NCI-H2081 (cell line): ENCODE data around the gene ZMIZ1.

ENCODE experiments used
- DNase-seq, 2 experiments: peaks; one replicate each; lab custom pipeline; 2025; lab: John Stamatoyannopoulos, UW

The ZMIZ1 gene

GRCh38 chr10:79342811-79343561 is 274.2 kb downstream of the ZMIZ1 start:
- no peak for DNase-seq

GRCh38 chr10:79344502-79345195 is 275.9 kb downstream of the ZMIZ1 start:
- DNase-seq, result peak; percentile 36 to 83

GRCh38 chr10:79345241-79346011 is 276.7 kb downstream of the ZMIZ1 start:
- no peak for DNase-seq

- DNase-seq, result no peak
These were observed 277.2 kb downstream of the ZMIZ1 start for GRCh38 chr10:79346012-79346340.

- peak in 1 of 2 experiments; percentile 42 for DNase-seq
These were observed 277.8 kb downstream of the ZMIZ1 start for GRCh38 chr10:79346388-79347225.

GRCh38 chr10:79347226-79347893 is 278.6 kb downstream of the ZMIZ1 start, which contains the start of gene PPIF:
TSS of gene PPIF (plus strand) at chr10:79347469. CDS start at chr10:79347549, 80 bp downstream.
- peak; percentile 85 to 89 for DNase-seq

GRCh38 chr10:79347894-79348639 is 279.3 kb downstream of the ZMIZ1 start:
- DNase-seq, result peak in 1 of 2 experiments; percentile 20

GRCh38 chr10:79348640-79348988 is 279.8 kb downstream of the ZMIZ1 start:
- no peak for DNase-seq

- no peak for DNase-seq
These were observed 280.3 kb downstream of the ZMIZ1 start for GRCh38 chr10:79349072-79349491.

- no peak for DNase-seq
These were observed 281.1 kb downstream of the ZMIZ1 start for GRCh38 chr10:79349766-79350406.

GRCh38 chr10:79350407-79351154 is 281.8 kb downstream of the ZMIZ1 start:
- no peak for DNase-seq

GRCh38 chr10:79351332-79351731 is 282.6 kb downstream of the ZMIZ1 start:
- DNase-seq, result no peak

- DNase-seq, result no peak
These were observed 283.5 kb downstream of the ZMIZ1 start for GRCh38 chr10:79352035-79352877.

- no peak for DNase-seq
These were observed 284.2 kb downstream of the ZMIZ1 start for GRCh38 chr10:79353000-79353406.

- DNase-seq, result peak in 1 of 2 experiments; percentile 4
These were observed 285.0 kb downstream of the ZMIZ1 start for GRCh38 chr10:79353726-79354125.

- DNase-seq, result no peak
These were observed 285.4 kb downstream of the ZMIZ1 start for GRCh38 chr10:79354141-79354540.

GRCh38 chr10:79354615-79355014 is 285.8 kb downstream of the ZMIZ1 start:
- no peak for DNase-seq

- DNase-seq, result no peak
These were observed 286.8 kb downstream of the ZMIZ1 start for GRCh38 chr10:79355420-79356017.
